ENCODE measurements around the gene DZIP1L. TPM values are rescaled to one million over a fixed set of nuclear protein-coding genes. Genes with fewer than 3 reads are reported as not detected.

The DZIP1L gene
- total RNA-seq, 1 donor from 2014 or later, result 81.9 TPM

- Mint-ChIP-seq H3K4me1 (ENCODE audit: low read depth) (peaks cover 15% of the 10 kb centered on the region), H3K27ac (peak overlapping the region; percentile 67), H3K9me3 (ENCODE audit: low read depth) (peaks cover 8% of the 10 kb centered on the region), H3K4me3 (ENCODE audit: low read depth) (no peak overlapping the region), H3K27me3 (no peaks in the 10 kb centered on the region), H3K36me3 (ENCODE audit: insufficient read depth) (peaks cover 8% of the 10 kb centered on the region)
- no peak for DNase-seq (ENCODE audit: low spot score, unreplicated experiment)
- TF ChIP-seq, protein P1, sequence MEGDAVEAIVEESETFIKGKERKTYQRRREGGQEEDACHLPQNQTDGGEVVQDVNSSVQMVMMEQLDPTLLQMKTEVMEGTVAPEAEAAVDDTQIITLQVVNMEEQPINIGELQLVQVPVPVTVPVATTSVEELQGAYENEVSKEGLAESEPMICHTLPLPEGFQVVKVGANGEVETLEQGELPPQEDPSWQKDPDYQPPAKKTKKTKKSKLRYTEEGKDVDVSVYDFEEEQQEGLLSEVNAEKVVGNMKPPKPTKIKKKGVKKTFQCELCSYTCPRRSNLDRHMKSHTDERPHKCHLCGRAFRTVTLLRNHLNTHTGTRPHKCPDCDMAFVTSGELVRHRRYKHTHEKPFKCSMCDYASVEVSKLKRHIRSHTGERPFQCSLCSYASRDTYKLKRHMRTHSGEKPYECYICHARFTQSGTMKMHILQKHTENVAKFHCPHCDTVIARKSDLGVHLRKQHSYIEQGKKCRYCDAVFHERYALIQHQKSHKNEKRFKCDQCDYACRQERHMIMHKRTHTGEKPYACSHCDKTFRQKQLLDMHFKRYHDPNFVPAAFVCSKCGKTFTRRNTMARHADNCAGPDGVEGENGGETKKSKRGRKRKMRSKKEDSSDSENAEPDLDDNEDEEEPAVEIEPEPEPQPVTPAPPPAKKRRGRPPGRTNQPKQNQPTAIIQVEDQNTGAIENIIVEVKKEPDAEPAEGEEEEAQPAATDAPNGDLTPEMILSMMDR (IDR thresholded peaks at IDR 0.05; ENCODE audit: unreplicated experiment), result no peak
Measured at GRCh38 chr3:138125548-138126221, 10.3 kb upstream of the DZIP1L start.

DNA sequence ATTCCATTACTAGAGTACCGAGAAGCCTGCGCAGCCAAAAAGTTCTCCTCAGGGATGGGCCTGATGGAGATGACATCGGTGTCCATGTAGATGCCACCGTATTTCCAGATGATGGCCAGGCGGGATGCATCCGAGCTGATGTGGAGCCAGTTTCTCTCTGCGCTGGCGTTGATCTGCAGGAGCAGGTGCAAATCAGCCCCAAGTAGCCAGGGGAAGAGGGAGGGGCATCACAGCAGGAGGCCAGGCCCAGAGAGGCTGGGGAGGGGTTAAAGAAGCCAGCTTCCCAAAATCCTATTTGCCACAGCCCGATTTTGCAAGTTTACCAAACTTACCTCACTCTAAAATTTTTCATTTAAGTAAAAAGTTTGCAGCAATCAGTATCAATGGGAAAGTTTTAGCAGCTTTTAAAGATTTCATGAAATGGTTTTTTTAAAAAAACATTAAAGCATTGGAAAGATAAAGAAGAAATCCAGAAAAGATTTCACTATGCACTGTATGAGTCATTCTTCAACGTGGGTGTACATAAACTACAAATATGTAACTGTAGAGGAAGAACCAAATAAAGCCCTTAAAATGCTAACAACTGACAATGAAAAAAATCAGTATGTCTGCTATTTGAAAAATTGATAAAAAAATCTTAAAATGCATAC is 9.4 kb upstream of the DZIP1L start:
- peaks cover 11% of the 10 kb centered on the region for H3K4me1 Mint-ChIP-seq (ENCODE audit: low read depth)
- no peak overlapping the region for H3K4me3 Mint-ChIP-seq (ENCODE audit: low read depth)
- H3K9me3 Mint-ChIP-seq (ENCODE audit: low read depth), result peaks cover 8% of the 10 kb centered on the region
- H3K36me3 Mint-ChIP-seq (ENCODE audit: insufficient read depth), result peaks cover 8% of the 10 kb centered on the region
- TF ChIP-seq, protein P1 (IDR thresholded peaks at IDR 0.05; ENCODE audit: unreplicated experiment), result no peak
- no peaks in the 10 kb centered on the region for H3K27me3 Mint-ChIP-seq
- no peak for DNase-seq (ENCODE audit: low spot score, unreplicated experiment)
- H3K27ac Mint-ChIP-seq, result no peak overlapping the region

DNA sequence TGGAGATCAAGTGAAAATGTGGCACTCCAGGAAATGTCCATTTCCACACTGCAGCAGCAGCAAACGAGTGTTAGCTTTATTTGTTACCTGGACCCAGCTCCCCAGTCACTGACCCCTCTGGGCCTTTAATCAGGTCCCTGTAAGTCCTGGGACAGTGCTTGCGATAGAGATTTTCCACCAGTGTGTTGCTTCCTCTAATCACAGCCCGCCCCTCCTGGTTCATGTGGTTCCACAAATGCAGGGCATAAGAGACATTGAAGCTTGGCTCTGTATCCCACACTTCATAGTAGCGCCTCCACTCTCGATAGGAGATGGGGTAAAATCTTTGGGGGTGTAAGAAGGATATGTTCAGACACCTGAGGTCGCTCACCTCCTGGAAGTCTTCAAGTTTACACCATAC is 8.8 kb upstream of the DZIP1L start:
- TF ChIP-seq, protein P1 (IDR thresholded peaks at IDR 0.05; ENCODE audit: unreplicated experiment), result no peak
- H3K4me3 Mint-ChIP-seq (ENCODE audit: low read depth), result no peak overlapping the region
- no peak for DNase-seq (ENCODE audit: low spot score, unreplicated experiment)
- H3K27ac Mint-ChIP-seq, result no peak overlapping the region
- peaks cover 8% of the 10 kb centered on the region for H3K36me3 Mint-ChIP-seq (ENCODE audit: insufficient read depth)
- H3K4me1 Mint-ChIP-seq (ENCODE audit: low read depth), result peaks cover 11% of the 10 kb centered on the region
- H3K9me3 Mint-ChIP-seq (ENCODE audit: low read depth), result peaks cover 6% of the 10 kb centered on the region
- H3K27me3 Mint-ChIP-seq, result no peaks in the 10 kb centered on the region

DNA sequence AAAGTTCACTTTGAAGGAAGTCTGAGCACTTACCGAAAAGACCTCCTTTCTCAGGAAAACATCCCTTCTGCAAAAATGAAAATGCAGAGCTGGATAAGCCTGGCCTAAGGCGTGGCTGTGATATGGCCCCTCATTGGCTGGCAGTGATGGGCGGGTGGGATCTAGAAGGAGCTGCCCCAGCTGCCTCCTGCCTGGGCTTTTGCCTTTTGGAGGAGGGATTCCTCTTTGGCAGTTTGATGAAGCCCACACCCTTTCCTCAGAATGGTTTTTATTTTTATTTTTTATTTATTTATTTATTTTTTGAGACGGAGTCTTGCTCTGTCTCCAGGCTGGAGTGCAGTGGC is 4.0 kb upstream of the DZIP1L start:
- Mint-ChIP-seq H3K9me3 (ENCODE audit: low read depth) (peaks cover 4% of the 10 kb centered on the region), H3K27ac (no peak overlapping the region), H3K27me3 (no peaks in the 10 kb centered on the region), H3K4me3 (ENCODE audit: low read depth) (no peak overlapping the region), H3K36me3 (ENCODE audit: insufficient read depth) (peaks cover 7% of the 10 kb centered on the region), H3K4me1 (ENCODE audit: low read depth) (peaks cover 15% of the 10 kb centered on the region)
- no peak for DNase-seq (ENCODE audit: low spot score, unreplicated experiment)
- TF ChIP-seq, protein P1 (IDR thresholded peaks at IDR 0.05; ENCODE audit: unreplicated experiment), result no peak

- H3K4me1 Mint-ChIP-seq (ENCODE audit: low read depth), result peaks cover 20% of the 10 kb centered on the region
- H3K9me3 Mint-ChIP-seq (ENCODE audit: low read depth), result peaks cover 4% of the 10 kb centered on the region
- peaks cover 4% of the 10 kb centered on the region for H3K36me3 Mint-ChIP-seq (ENCODE audit: insufficient read depth)
- H3K27me3 Mint-ChIP-seq, result no peaks in the 10 kb centered on the region
- no peak overlapping the region for H3K4me3 Mint-ChIP-seq (ENCODE audit: low read depth)
- peak; percentile 69 for DNase-seq (ENCODE audit: low spot score, unreplicated experiment)
- no peak overlapping the region for H3K27ac Mint-ChIP-seq
- TF ChIP-seq, protein P1 (IDR thresholded peaks at IDR 0.05; ENCODE audit: unreplicated experiment), result peak; percentile 77
Measured at GRCh38 chr3:138118612-138119422, 3.4 kb upstream of the DZIP1L start.

Measured in progenitor cell of endocrine pancreas (in vitro differentiated cells).